ENCODE data around the gene PNPLA7. TPM values are rescaled to one million over a fixed set of nuclear protein-coding genes. Genes with fewer than 3 reads are reported as not detected.
A peak's percentile ranks its signal among the peaks of the same experiment; 100 is the strongest.
"Not testable (repeated sequence)": the region's sequence is repeated elsewhere in the genome, so short reads cannot be mapped to it uniquely, and the experiment has no call there.

Gene PNPLA7
- total and polyA plus RNA-seq, 9 donors = 0.80 to 3.6 (median 2.1) TPM

DNA sequence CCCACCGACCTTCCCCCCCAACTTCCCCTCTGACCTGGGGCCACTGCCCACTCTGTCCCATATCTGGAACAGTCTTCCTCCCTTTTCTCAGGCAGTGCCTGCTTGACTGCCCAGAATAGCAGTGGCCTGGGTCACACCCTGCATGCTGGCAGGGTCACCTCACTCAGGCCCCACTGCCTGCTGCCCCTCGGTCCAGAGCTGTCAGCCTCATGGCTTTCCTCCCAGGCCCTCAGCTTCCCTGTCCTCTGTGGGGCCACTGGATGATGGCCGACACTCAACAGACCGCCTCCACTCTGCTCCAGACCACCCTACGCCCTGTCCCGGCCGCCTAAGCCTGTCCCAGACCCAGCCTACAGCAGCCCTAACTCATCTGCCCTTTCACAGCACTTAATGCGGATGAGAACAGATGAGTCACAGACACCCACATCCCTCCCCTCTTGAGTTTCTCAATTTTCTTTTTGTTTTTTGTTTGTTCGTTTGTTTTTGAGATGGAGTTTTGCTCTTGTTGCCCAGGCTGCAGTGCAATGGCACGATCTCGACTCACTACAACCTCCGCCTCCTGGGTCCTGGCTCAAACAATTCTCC, 5.9 kb downstream of the PNPLA7 start:
- Histone ChIP-seq H3K9me3 (replicated peaks; ENCODE audit: control insufficient read depth, low read depth, low read length) (no peaks in the 10 kb centered on the region), H3K36me3 (ENCODE audit: control insufficient read depth, insufficient read depth, low read length) (no peaks in the 10 kb centered on the region), H3K27me3 (ENCODE audit: control insufficient read depth, insufficient read depth, low read length) (no peaks in the 10 kb centered on the region), H3K4me3 (ENCODE audit: low read length) (no peak overlapping the region), H3K4me1 (ENCODE audit: control insufficient read depth, insufficient read depth, low read length) (peaks cover 6% of the 10 kb centered on the region), H3K27ac (ENCODE audit: low read length) (no peak overlapping the region)
- no peak for DNase-seq
- 81% methylated on average over 7 of the region's 12 CpGs for WGBS (ENCODE audit: insufficient coverage)

DNA sequence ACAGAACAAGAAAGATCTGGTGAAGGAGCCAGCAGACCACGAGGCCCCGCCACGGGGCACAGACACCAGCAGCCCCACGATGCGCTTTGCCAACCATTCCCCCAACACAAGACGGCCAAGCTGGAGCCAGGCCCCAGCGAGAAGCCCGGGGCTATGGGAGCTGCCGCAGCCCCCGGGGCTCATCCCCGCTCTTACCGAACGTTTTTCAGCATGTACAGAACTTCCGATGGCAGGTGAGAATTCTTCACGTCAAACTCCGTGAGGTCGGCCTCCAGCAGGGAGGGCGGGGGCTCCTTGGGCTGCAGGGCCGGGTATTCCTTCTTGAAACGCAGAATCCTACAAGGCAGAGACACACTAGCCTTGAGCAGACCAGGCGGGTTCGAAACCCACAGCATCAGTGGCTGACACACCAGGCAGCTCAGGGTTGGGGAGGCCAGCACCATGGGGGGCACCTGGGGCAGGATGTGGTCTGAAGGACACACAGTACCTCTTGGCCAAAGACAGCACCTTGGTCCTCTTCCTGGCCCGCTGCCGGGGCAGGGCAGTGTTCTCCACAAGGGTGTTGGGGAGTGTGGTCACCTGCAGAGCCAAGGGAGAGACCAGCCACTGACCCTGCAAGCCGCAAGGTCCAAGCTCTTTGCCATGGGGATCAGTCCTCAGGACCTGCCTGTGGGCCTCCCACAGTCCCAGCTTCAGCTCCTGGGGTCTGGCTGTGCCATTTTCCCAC, 6.8 kb downstream of the PNPLA7 start:
- Histone ChIP-seq H3K27me3 (ENCODE audit: control insufficient read depth, insufficient read depth, low read length) (no peaks in the 10 kb centered on the region), H3K4me3 (ENCODE audit: low read length) (no peak overlapping the region), H3K4me1 (ENCODE audit: control insufficient read depth, insufficient read depth, low read length) (peaks cover 6% of the 10 kb centered on the region), H3K27ac (ENCODE audit: low read length) (no peak overlapping the region), H3K9me3 (replicated peaks; ENCODE audit: control insufficient read depth, low read depth, low read length) (no peaks in the 10 kb centered on the region), H3K36me3 (ENCODE audit: control insufficient read depth, insufficient read depth, low read length) (no peaks in the 10 kb centered on the region)
- no peak for DNase-seq
- 90% methylated on average over 25 of the region's 25 CpGs for WGBS (ENCODE audit: insufficient coverage)

DNA sequence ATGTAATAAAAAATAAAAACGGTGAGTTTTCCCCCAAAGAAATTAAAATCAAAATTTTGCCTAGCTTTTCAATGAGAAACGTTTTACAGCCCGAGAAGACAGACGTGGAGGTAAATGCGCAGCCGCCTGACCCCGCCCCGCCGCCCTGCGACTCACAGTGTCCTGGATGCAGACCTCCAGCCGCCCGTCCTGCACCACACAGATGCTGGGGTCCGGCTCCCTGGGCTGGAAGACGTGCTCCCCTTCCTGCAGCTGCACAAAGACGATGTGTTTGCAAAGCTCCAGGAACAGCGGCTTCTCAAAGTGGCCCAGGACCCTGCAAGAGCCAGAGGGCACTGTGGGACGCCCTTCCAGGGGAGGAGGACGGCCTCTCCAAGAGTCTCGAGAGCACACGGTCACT, 7.7 kb downstream of the PNPLA7 start:
- H3K27ac ChIP-seq (ENCODE audit: low read length) = no peak overlapping the region
- no peak for DNase-seq
- H3K9me3 ChIP-seq (replicated peaks; ENCODE audit: control insufficient read depth, low read depth, low read length) = no peaks in the 10 kb centered on the region
- no peak overlapping the region for H3K4me3 ChIP-seq (ENCODE audit: low read length)
- no peaks in the 10 kb centered on the region for H3K36me3 ChIP-seq (ENCODE audit: control insufficient read depth, insufficient read depth, low read length)
- H3K4me1 ChIP-seq (ENCODE audit: control insufficient read depth, insufficient read depth, low read length) = peaks cover 6% of the 10 kb centered on the region
- WGBS (ENCODE audit: insufficient coverage) = 81% methylated on average over 16 of the region's 20 CpGs
- H3K27me3 ChIP-seq (ENCODE audit: control insufficient read depth, insufficient read depth, low read length) = no peaks in the 10 kb centered on the region

DNA sequence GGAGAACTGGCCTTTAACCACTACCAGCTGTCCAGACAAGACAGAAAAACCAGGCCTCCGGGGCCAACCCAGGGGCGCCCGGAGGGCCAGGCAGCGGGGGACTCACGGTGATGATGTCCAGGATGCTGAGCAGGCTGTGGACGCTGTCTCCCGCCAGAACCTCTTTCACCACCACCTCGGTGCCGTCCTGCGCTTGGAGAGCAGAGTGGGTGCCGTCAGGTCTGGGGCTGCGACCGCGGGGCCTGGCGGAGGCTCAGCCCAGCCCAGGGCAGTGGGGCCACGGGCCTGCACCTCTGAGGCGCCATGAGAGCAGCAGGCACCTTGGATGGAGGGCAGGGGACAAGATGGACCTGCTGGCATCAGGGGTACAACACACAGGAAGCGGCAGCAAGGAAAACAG, 9.7 kb downstream of the PNPLA7 start:
- DNase-seq = no peak
- Histone ChIP-seq H3K9me3 (replicated peaks; ENCODE audit: control insufficient read depth, low read depth, low read length) (no peaks in the 10 kb centered on the region), H3K36me3 (ENCODE audit: control insufficient read depth, insufficient read depth, low read length) (no peaks in the 10 kb centered on the region), H3K27ac (ENCODE audit: low read length) (no peak overlapping the region), H3K4me1 (ENCODE audit: control insufficient read depth, insufficient read depth, low read length) (peaks cover 6% of the 10 kb centered on the region), H3K4me3 (ENCODE audit: low read length) (no peak overlapping the region), H3K27me3 (ENCODE audit: control insufficient read depth, insufficient read depth, low read length) (no peaks in the 10 kb centered on the region)
- 73% methylated on average over 15 of the region's 18 CpGs for WGBS (ENCODE audit: insufficient coverage)

DNA sequence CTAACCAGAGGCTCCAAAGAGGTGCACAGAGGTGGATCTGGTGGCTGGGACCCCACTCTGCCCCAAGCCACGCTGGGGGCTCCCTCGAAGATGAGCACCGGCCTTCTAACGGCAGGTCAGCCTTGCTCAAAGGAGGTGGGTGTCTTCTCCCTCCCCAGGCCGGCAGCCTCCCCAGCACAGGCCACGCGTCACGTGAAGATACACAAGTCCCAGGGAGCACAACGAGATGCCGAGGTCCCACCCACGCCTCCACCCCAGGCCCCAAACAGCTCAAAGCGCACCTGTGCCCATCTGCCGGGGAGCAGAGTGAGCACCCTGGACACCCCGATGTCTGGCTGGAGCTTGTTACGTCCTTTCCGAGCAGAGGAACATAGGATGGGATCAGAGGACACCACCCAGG, 12.1 kb downstream of the PNPLA7 start:
- Histone ChIP-seq H3K36me3 (ENCODE audit: control insufficient read depth, insufficient read depth, low read length) (no peaks in the 10 kb centered on the region), H3K27me3 (ENCODE audit: control insufficient read depth, insufficient read depth, low read length) (no peaks in the 10 kb centered on the region), H3K9me3 (replicated peaks; ENCODE audit: control insufficient read depth, low read depth, low read length) (no peaks in the 10 kb centered on the region), H3K4me3 (ENCODE audit: low read length) (no peak overlapping the region), H3K27ac (ENCODE audit: low read length) (no peak overlapping the region), H3K4me1 (ENCODE audit: control insufficient read depth, insufficient read depth, low read length) (peaks cover 5% of the 10 kb centered on the region)
- 93% methylated on average over 16 of the region's 16 CpGs for WGBS (ENCODE audit: insufficient coverage)
- DNase-seq = no peak

- 67% methylated on average over 7 of the region's 16 CpGs for WGBS (ENCODE audit: insufficient coverage)
- not testable (repeated sequence) for H3K4me3 ChIP-seq (ENCODE audit: low read length); DNase-seq
Observed at GRCh38 chr9:137536594-137537131, 13.5 kb downstream of the PNPLA7 start.

GRCh38 chr9:137535120-137535428, 15.1 kb downstream of the PNPLA7 start:
- Histone ChIP-seq H3K27me3 (ENCODE audit: control insufficient read depth, insufficient read depth, low read length) (no peaks in the 10 kb centered on the region), H3K9me3 (replicated peaks; ENCODE audit: control insufficient read depth, low read depth, low read length) (no peaks in the 10 kb centered on the region), H3K4me3 (ENCODE audit: low read length) (no peak overlapping the region), H3K4me1 (ENCODE audit: control insufficient read depth, insufficient read depth, low read length) (peaks cover 15% of the 10 kb centered on the region), H3K36me3 (ENCODE audit: control insufficient read depth, insufficient read depth, low read length) (no peaks in the 10 kb centered on the region), H3K27ac (ENCODE audit: low read length) (no peak overlapping the region)
- no peak for DNase-seq

More at GRCh38 chr9:137536594-137537131, 13.5 kb downstream of the PNPLA7 start:
- not testable (repeated sequence) for H3K4me1 ChIP-seq (ENCODE audit: control insufficient read depth, insufficient read depth, low read length); H3K27ac ChIP-seq (ENCODE audit: low read length); H3K9me3 ChIP-seq (replicated peaks; ENCODE audit: control insufficient read depth, low read depth, low read length); H3K27me3 ChIP-seq (ENCODE audit: control insufficient read depth, insufficient read depth, low read length); H3K36me3 ChIP-seq (ENCODE audit: control insufficient read depth, insufficient read depth, low read length)

- H3K4me1 ChIP-seq (ENCODE audit: control insufficient read depth, insufficient read depth, low read length) = peaks cover 15% of the 10 kb centered on the region
- DNase-seq = peak; percentile 83
- no peaks in the 10 kb centered on the region for H3K27me3 ChIP-seq (ENCODE audit: control insufficient read depth, insufficient read depth, low read length)
- H3K27ac ChIP-seq (ENCODE audit: low read length) = no peak overlapping the region
- no peaks in the 10 kb centered on the region for H3K9me3 ChIP-seq (replicated peaks; ENCODE audit: control insufficient read depth, low read depth, low read length)
- WGBS (ENCODE audit: insufficient coverage) = 74% methylated on average over 12 of the region's 19 CpGs
- H3K4me3 ChIP-seq (ENCODE audit: low read length) = no peak overlapping the region
- H3K36me3 ChIP-seq (ENCODE audit: control insufficient read depth, insufficient read depth, low read length) = no peaks in the 10 kb centered on the region
Observed at GRCh38 chr9:137534256-137535119, 15.7 kb downstream of the PNPLA7 start.

GRCh38 chr9:137532891-137533468, 17.2 kb downstream of the PNPLA7 start:
- not testable (repeated sequence) for DNase-seq; H3K4me3 ChIP-seq (ENCODE audit: low read length); H3K27me3 ChIP-seq (ENCODE audit: control insufficient read depth, insufficient read depth, low read length); H3K36me3 ChIP-seq (ENCODE audit: control insufficient read depth, insufficient read depth, low read length); H3K9me3 ChIP-seq (replicated peaks; ENCODE audit: control insufficient read depth, low read depth, low read length); H3K27ac ChIP-seq (ENCODE audit: low read length)
- H3K4me1 ChIP-seq (ENCODE audit: control insufficient read depth, insufficient read depth, low read length) = peaks cover 15% of the 10 kb centered on the region
- WGBS (ENCODE audit: insufficient coverage) = 82% methylated on average over 10 of the region's 10 CpGs
